Stimulated activated CD8-positive, alpha-beta memory T cell treated with anti-CD3 and anti-CD28 coated beads, Interleukin-2, amount 100 ng/mL, for 1 hour (primary cell): ENCODE results near the gene TAOK1.

Experiments used
- DNase-seq, 2 donors: peaks; one replicate each; pipeline ENCODE4 v3.0.0-alpha.2; 2020; ENCODE audit warnings: low read depth in 2 of 2

Gene TAOK1

DNA sequence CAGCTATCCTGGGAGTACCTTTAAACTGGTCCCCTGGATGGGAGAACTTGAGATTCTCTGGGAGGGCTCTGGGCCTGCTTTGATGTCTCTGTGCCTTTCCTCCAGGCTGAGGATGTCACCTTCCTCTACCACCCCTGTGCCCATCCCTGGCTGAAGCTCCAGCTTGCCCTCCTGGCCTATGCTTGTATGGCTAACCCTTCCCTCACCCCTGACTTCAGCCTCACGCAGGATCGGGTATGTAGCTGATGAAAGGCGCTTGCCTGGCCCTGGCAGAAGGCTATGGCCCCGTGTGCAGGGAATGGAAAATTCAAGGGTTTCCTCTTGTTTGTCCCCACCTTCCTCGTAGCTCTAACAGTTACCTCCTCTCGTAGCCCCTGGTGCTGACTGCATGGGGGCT, 181.3 kb downstream of the TAOK1 start:
- DNase-seq = no peak

DNA sequence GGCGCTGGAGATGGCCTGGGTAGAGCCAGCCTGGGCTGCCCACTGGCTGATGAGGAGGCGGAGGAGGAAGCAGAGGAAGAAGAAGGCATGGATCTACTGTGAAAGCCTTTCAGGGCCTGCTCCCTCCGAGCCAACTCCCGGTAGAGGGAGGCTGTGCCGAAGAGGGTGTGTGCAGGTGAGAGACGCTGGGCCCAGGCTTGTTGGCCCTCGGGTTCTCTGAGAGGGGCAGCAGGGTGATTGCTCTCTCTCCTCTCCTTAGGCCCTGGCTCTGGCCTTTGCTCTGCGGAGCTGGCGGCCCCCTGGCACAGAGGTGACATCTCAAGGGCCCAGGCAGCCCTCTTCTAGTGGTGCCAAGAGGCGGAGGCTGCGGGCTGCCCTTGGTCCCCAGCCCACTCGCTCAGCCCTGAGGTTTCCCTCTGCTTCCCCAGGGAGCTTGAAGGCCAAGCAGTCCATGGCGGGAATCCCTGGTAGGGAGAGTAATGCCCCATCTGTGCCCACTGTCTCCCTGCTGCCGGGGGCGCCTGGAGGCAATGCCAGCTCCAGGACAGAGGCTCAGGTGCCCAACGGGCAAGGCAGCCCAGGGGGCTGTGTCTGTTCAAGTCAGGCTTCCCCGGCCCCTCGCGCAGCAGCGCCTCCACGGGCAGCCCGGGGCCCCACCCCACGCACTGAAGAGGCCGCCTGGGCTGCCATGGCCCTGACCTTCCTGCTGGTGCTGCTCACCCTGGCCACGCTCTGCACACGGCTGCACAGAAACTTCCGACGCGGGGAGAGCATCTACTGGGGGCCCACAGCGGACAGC, 181.9 kb downstream of the TAOK1 start:
- no peak for DNase-seq

DNA sequence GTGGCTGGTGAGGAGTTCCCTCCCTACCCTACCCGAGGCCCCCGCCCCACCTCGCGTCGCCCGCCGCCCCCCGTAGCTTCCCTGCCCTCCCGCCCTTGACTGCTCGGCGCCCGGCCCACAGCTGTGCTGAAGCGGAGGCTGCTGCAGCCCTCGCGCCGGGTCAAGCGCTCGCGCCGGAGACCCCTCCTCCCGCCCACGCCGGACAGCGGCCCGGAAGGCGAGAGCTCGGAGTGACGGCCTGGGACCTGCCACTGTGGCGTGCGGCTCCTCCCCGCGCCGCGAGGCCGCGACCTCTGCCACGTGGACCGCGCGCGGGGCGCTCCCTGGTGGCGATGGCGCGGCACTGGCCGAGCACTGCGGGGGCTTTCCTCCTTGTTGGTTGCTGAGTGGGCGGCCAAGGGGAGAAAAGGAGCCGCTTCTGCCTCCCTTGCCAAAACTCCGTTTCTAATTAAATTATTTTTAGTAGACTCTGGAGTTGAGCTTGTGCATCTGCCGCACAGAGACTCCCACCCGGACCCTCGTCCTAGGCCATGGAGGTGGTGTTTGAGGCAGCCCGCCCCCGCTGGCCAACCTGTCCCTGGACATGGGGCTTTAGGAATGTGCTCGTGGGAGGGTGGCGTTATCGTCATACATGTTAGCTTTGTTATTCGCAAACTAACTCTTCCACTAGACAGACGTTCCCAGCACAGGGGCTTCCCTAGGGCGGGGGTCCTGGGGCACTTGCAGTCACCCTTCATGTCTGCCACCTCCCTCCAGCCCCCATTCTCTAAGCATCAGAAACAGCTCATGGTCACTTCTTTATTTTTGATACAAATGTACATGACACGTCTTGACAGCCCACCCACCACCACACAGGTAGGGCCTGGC, 182.8 kb downstream of the TAOK1 start:
- no peak for DNase-seq

DNA sequence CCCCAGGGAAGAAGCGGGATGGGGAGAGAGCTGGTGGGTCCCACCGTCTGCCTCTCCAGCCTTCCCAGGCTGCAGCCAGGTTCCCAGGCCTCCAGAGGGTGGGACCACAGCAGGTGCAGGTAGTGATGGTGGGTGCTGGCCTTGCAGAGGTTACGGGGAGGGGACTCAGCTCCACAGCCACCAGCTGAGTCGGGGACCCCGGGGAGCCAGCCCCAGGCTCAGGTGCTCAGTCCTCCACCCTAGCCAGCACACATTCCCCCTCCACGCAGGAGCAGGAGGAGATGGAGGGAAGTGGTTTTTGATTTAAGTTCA, 183.4 kb downstream of the TAOK1 start:
- DNase-seq = no peak

DNA sequence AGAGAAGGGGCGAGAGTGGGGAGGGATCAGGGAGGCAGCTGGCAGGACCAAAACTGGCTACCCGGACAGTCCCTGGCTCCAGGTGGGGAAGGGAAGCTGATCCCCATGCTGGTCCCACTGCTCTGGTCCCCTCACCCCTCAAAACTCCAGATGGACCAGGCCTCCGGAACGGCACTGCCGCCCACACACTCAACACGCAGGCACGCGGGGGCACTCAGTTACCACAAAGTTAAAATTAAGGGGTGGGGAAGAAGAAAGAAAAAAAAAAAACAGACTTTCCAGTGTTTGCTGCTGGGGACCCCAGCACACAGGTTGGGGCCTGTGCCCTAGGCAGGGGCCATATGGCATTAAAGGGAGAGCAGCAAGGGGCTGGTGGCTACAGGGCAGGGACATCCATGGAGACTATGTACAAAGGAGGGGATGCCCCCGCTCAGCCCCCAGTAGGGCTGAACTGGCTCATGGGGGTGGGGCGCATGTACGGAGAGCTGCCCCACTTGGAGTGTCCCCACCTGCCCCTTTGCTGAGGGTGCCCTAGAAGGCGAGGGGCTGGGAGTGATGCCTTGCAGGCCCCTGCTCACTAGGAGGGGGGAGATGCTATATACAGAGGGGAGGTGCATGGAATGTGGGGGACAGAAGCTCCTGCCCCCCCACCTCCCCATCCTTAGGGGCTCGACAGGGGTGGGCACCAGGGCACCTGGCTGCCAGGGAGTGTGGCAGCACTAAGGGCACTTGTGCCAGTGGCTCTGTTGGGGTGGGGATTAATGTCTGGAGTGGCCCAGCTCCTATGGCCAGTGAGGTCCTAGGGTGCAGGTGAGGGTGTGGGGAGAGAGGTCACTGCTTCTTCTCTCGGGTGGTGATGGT, 183.9 kb downstream of the TAOK1 start:
- DNase-seq = no peak

DNA sequence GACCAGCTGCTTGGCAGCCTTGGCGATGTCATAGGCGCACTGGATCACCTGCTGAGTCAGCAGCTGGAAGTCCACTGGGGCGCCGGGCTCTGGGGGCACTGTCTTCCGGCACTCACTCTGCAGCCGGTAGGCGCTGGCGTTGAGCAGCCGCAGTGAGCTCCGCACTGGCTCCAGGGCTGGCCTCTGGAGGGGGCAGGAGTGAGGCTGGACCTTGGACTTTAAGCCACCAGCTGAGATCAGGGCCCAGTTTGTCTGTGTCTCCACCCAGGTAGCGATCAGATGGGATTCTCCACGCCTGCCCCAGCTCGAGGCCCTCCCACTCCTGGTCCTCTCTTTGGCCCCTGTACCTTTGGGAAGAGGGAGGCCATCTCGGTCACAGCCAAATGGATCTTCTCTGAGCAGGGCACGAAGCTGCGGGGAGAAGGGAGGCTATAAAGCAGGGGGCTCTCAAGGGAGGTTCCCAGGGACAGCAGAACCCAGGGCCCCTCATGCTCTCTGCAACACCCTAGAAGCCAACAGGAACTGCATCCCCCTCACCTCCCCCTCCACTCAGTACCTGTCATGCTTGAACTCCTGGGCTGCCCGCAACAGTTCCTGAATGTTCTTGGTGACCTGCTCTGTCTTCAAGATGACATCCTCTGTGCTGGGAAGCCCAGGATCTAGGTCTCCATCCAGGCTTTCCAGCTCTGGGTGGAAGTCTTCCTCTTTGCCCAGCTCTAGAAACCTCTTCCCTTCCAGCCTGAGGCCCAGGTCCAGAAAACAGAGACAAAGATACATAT, 184.8 kb downstream of the TAOK1 start:
- no peak for DNase-seq

DNA sequence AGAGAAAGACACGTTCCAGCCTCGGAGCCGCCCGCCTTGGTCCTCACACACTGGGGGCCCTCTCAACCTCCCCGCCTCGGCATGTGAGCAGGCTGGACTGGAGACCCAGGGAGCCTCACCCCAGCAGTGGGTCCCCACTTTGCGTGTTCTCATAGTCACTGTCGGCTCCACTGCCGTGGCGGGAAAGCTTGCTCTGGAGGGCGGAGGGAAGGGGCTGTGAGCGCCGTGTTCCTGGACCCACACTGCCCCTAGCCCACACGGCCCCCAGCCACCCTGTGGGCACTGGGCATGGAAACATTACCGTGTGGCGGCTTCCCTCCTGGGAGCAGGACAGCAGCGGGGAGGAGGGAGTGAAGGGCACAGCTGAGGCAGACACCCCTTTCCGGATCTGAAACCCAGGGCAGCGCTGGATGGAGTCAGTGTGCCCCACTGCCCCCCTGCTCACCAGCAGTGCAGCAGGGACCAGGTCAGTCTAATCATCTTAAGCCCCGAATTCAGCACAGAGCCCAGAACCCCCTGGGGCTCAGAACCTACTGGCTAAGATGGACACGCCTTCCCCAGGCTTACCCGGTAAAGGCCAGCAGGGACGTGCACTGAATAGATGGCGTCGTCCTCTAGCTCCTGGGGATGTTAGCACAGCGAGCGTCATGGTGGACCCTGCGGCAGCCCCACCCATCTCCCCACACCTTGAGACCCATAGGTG, 185.5 kb downstream of the TAOK1 start:
- no peak for DNase-seq

DNA sequence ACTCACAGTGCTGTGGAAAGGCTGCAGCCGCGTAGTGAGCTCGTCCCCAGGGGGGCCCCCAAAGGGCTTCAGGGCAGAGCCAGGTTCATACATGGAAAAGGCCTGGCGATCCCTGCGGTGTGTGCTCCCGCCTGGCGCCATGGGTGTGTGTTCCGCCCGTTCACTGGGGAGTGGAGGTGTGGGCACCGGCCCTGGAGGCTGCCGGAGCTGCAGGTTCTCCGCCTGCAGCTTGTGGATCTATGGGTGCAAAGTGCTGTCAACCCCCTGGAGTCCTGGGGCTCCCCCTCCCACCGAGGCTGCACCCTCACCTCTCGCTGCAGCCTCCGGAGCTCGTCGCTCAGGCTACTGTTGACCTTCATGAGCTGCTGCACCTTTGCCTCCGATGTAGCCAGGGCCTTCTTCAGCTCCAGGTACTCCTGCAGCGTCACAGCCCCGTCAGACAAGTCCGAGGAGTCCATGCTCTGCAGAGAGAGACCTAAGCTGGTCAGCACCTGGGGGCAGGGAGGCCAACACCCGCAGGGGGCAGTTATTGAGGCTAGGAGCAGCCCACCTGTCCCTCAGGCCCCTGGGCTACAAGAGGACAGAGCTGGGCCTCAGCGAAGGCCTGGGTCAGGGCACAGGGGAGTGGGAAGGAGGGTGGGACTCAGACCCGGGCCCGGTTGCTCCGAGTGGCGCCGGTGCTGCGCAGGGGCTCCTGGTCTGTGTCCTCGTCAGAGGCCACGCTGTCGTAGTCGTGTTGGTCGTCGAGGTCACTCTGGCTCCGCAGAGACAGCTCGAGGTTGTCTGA, 186.2 kb downstream of the TAOK1 start:
- no peak for DNase-seq

DNA sequence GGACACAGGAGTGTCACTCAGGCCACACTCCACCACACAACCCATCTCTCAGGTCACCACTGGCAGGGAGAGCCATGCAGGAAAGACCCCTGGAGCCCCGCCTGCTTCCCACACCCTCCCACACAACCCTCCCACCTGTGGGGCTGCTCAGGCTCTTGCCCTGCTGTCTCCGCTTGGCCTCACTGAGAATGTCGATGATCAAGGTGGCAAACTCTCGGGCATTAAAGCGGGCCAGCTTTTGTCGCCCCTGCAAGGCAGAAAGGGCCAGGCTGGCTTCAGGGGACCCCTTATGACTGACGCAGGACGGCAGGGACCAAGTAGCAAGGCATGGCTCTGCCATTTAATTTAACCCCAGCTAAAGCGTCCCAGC, 186.8 kb downstream of the TAOK1 start:
- no peak for DNase-seq

DNA sequence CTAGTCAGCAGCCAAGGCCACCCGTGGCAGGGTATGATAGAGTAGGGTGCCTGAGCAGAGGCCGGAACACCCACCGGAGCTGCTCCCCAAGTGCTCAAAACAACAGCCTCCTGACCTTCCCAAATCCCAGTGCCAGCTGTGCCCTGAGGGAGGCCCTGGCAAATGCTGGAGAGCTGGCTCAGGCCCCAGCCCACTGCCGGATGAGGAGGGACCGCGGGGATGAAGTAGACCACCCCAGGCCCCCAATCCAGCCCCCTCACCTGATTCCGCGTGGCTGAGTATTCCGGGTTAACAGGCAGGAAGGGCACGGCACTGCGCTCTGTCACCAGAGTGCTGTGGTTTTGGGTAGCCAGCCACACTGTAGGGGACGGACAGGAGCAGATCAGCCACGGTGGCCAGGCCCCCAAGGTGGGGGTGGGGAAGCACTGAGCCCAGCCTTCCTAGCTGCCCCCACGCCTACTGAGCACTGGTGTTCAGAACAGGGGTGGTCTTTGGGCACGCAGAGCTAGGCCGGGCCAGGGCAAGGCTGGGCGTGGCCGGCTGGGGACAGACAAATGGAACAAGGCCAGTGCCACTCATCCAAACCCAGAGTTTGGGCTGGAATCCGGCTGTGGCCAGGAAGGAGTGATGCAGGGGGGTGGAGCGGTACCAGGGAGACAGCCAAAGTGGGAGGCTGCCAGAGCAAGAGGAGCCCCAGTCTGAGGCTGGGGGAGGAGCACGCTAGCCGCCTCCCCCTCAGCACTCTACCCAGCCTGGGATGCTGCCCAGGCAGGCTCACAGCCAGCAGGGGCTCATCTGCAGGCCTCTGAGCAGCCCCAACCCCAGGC, 187.4 kb downstream of the TAOK1 start:
- no peak for DNase-seq

DNA sequence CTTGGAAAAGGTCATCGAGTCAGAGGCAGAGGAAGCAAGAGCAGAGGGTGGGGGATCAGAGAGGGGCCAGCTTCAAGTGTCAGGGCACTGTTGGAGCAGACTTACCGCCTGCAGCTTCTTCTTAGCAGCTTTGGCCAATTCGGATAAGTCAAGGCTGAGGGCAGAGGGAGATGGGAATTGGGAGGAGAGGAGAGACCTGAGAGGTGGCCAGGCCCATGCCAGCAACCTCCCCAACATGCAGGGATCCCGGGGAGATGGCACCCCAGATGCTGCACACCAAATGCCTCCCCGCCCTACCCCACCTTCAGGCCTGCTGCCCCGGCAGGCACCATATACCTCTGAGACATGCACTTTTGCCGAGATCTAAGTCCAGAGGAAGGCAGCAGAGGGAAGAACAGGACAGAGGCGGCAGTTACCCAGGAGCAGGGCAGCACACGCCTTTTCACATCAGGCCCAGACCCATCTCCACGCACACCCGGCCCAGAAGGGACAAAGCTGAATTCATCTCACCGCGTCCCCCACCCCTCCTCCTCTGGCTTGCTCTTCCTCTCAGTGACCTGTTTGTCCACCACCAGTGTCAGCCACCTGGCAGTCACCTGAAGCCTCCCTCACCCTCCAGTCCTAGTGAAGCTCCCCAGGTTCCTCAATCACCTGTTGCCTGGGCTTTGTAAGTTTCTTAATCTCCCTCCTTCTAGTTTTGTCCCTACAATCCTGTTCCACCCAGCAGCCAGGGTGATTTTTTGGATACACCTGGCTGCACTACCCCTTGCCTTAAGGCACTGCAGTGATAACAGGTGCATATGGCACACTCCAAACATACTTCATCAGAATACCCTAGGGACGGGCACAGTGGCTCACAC, 188.7 kb downstream of the TAOK1 start:
- no peak for DNase-seq

DNA sequence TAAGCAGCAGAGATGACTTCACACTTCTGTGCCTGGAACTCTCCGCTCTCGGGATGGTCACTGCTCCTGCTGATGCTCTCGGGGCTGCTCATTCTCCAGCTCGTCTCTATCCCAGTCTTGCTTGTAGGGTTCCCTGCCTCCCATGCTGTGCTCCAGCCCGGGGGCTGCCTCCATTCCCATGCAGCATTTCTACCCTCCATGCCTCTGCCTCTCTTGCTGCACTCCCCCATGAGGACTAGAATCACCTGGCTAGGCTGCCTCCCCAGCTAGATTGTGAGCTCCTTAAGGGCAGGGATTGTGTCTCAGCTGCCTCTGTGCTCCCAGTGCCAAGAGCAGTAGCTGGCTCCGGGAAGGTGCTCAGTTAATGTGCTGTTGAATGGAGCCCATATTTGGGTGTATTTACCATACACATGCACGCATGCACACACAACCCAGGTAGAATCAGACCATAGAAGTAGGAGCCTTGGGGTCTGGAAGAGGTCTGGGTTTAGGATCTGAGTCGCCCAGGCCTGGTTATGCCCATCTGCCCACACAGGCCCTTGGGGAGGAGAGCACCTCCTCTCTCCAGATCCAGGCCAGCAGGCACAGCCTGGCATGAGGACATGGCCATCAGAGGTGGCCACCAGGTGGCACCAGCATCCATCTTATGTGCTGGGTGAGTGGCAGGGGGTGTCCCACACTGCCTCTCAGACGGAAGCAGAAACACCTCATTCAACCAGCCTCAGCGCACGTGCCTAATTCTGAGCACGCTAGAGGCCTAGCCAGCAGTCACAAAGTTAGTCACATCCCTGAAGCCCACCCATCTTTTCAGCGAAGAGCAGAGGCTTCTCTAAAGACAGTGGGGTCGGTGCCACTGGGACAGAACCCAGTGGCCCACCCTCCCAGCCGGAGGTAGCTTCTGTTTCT, 190.0 kb downstream of the TAOK1 start:
- DNase-seq = peak; percentile 75 to 79

DNA sequence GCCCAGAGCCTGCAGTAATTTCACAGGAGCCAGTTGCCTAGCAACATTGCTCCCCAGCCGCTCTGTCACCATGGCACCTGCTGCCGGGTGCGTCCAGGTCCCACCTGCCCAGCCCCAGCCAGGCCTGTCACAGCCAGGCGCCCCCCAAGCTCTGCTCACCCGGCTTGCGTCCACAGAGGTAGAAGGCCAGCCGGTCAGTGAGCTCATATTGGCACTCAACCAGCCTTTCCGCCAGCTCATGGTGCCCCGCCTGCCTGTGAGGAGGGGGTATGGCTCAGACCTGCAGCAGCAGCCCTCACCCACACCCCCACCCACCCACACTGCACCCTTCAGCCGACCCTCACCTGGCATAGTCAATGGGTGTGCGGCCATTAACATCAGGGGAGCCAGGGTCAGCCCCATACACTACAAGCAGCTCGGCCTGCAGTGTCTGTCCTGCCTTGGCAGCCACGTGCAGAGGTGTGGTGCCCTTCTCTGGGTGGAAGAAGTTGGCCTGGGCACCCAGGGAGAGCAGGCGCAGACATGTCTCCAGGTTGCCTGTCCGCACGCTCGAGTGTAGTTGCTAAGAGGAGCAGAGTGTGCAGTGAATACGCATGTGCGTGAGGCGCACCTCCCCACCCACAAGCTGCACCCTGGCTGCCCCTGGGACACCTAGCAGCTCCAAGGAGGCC, 191.6 kb downstream of the TAOK1 start:
- DNase-seq = no peak

DNA sequence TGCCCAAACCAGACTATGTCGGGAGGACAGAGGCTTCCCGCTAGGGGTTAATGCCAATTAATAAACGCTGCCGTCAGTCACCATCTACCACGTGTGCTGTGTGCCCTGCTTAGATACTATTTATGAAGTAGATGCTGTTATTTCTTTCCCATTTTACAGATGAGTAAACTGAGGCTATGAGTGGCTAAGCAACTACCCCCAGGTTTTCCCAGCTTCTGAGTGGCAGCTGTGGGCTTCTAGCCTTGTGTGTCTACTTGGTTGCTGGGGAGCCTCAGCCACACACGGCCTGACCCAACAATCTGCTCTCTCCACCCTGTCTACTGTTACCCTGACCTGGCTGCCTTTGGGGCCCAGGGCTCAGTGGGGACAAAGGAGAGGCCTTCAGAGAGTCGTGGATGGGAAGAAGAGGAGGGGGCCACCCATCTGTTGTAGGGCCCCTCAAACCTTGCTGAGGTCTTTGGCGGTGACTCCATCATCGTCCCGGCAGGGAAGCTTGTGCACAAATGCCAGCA, 192.1 kb downstream of the TAOK1 start:
- no peak for DNase-seq

DNA sequence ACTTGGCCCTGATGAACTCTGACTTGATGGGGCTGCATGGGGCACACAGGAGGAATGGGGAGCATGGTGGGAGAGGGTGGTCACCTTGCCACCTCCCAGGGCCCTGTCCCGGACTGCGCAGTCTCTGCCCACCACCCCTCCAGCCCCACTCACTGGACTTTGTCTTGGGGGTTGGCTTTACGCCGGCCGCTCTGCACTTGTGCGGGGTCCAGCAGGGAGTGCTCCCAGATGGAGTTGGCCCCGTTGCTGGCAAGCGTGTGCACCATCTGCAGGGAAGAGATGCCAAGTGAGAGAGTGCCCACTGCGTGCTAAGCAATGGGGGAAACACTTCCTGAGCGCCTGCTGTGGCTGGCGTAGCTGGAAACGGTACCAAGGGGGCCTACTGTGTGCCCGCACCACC, 192.6 kb downstream of the TAOK1 start:
- no peak for DNase-seq
